ENCODE data around the gene HIP1R.

HIP1R gene

GRCh38 chr12:122847516-122847836 lies 12.2 kb downstream of the HIP1R start:
- no peak for DNase-seq (ENCODE audit: low spot score)

GRCh38 chr12:122847921-122848421 lies 12.7 kb downstream of the HIP1R start:
- no peak for DNase-seq (ENCODE audit: low spot score)

GRCh38 chr12:122848471-122849351 lies 13.5 kb downstream of the HIP1R start:
- no peak for DNase-seq (ENCODE audit: low spot score)

GRCh38 chr12:122849352-122850047 lies 14.2 kb downstream of the HIP1R start:
- DNase-seq (ENCODE audit: low spot score): no peak

GRCh38 chr12:122850048-122850445 lies 14.8 kb downstream of the HIP1R start:
- no peak for DNase-seq (ENCODE audit: low spot score)

- DNase-seq (ENCODE audit: low spot score): no peak
Measured at GRCh38 chr12:122850695-122851350, 15.6 kb downstream of the HIP1R start.

- DNase-seq (ENCODE audit: low spot score): no peak
Measured at GRCh38 chr12:122851820-122852219, 16.6 kb downstream of the HIP1R start.

- no peak for DNase-seq (ENCODE audit: low spot score)
Measured at GRCh38 chr12:122852336-122853275, 17.3 kb downstream of the HIP1R start.

GRCh38 chr12:122853582-122854245 lies 18.5 kb downstream of the HIP1R start:
- no peak for DNase-seq (ENCODE audit: low spot score)

GRCh38 chr12:122854554-122854953 lies 19.3 kb downstream of the HIP1R start:
- DNase-seq (ENCODE audit: low spot score): no peak

GRCh38 chr12:122855071-122855829 lies 20.0 kb downstream of the HIP1R start:
- no peak for DNase-seq (ENCODE audit: low spot score)

- no peak for DNase-seq (ENCODE audit: low spot score)
Measured at GRCh38 chr12:122855928-122856831, 20.9 kb downstream of the HIP1R start.

- DNase-seq (ENCODE audit: low spot score): no peak
Measured at GRCh38 chr12:122856999-122857671, 21.9 kb downstream of the HIP1R start.

- no peak for DNase-seq (ENCODE audit: low spot score)
Measured at GRCh38 chr12:122858171-122858570, 22.9 kb downstream of the HIP1R start.

- no peak for DNase-seq (ENCODE audit: low spot score)
Measured at GRCh38 chr12:122858591-122859302, 23.5 kb downstream of the HIP1R start.

- no peak for DNase-seq (ENCODE audit: low spot score)
Measured at GRCh38 chr12:122859303-122860039, 24.2 kb downstream of the HIP1R start.
